ENCODE measurements around the gene MPDU1.

The MPDU1 gene

GRCh38 chr17:7632492-7632894 lies 48.8 kb downstream of the MPDU1 start:
- Histone ChIP-seq H3K27me3 (ENCODE audit: insufficient read depth, low read length, poor library complexity) (no peaks in the 10 kb centered on the region), H3K36me3 (ENCODE audit: insufficient read depth, low read length) (no peaks in the 10 kb centered on the region), H4K20me1 (ENCODE audit: insufficient read depth, low read length) (no peaks in the 10 kb centered on the region; the same call in 1 of the 2 replicates), H3K9ac (ENCODE audit: low read depth, low read length) (no peak overlapping the region), H3K4me1 (ENCODE audit: insufficient read depth, low read length) (peaks cover 9% of the 10 kb centered on the region), H3K4me3 (ENCODE audit: low read depth in 1 of 2, low read length in 2 of 2) (no peak overlapping the region), H3K4me2 (ENCODE audit: insufficient read depth, low read length) (no peak overlapping the region), H3K27ac (ENCODE audit: low read length) (no peak overlapping the region), H3K9me3 (ENCODE audit: insufficient read depth, low read length, severe bottlenecking) (no peaks in the 10 kb centered on the region), H2AFZ (ENCODE audit: low read depth, low read length) (no peak overlapping the region), H3K79me2 (ENCODE audit: insufficient read depth, low read length) (no peaks in the 10 kb centered on the region)
- DNase-seq (peak; percentile 36), ATAC-seq (ENCODE audit: insufficient read depth, low read depth) (no peak; the same call in 2 of the 3 replicates)
- TF ChIP-seq, protein P1, sequence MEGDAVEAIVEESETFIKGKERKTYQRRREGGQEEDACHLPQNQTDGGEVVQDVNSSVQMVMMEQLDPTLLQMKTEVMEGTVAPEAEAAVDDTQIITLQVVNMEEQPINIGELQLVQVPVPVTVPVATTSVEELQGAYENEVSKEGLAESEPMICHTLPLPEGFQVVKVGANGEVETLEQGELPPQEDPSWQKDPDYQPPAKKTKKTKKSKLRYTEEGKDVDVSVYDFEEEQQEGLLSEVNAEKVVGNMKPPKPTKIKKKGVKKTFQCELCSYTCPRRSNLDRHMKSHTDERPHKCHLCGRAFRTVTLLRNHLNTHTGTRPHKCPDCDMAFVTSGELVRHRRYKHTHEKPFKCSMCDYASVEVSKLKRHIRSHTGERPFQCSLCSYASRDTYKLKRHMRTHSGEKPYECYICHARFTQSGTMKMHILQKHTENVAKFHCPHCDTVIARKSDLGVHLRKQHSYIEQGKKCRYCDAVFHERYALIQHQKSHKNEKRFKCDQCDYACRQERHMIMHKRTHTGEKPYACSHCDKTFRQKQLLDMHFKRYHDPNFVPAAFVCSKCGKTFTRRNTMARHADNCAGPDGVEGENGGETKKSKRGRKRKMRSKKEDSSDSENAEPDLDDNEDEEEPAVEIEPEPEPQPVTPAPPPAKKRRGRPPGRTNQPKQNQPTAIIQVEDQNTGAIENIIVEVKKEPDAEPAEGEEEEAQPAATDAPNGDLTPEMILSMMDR (IDR thresholded peaks at IDR 0.05; ENCODE audit: borderline replicate concordance, extremely low read depth, low read length, poor library complexity, severe bottlenecking), result peak; percentile 69
- TF ChIP-seq EZH2 (IDR thresholded peaks at IDR 0.05; ENCODE audit: borderline replicate concordance, low read depth, low read length, severe bottlenecking), result no peak

GRCh38 chr17:7633093-7633492 lies 49.4 kb downstream of the MPDU1 start:
- DNase-seq, result no peak
- no peak overlapping the region for H3K4me3 ChIP-seq (ENCODE audit: low read depth in 1 of 2, low read length in 2 of 2)
- H3K4me1 ChIP-seq (ENCODE audit: insufficient read depth, low read length), result peaks cover 5% of the 10 kb centered on the region; the same call in 1 of the 2 replicates
- no peak for TF ChIP-seq EZH2 (IDR thresholded peaks at IDR 0.05; ENCODE audit: borderline replicate concordance, low read depth, low read length, severe bottlenecking)
- TF ChIP-seq, protein P1 (IDR thresholded peaks at IDR 0.05; ENCODE audit: borderline replicate concordance, extremely low read depth, low read length, poor library complexity, severe bottlenecking), result peak; percentile 6
- no peaks in the 10 kb centered on the region for H3K9me3 ChIP-seq (ENCODE audit: insufficient read depth, low read length, severe bottlenecking)
- no peaks in the 10 kb centered on the region for H3K27me3 ChIP-seq (ENCODE audit: insufficient read depth, low read length, poor library complexity)
- H3K4me2 ChIP-seq (ENCODE audit: insufficient read depth, low read length), result no peak overlapping the region
- no peak overlapping the region for H2AFZ ChIP-seq (ENCODE audit: low read depth, low read length)
- H3K27ac ChIP-seq (ENCODE audit: low read length), result no peak overlapping the region
- ATAC-seq (ENCODE audit: insufficient read depth, low read depth), result no peak
- H3K36me3 ChIP-seq (ENCODE audit: insufficient read depth, low read length), result no peaks in the 10 kb centered on the region
- H4K20me1 ChIP-seq (ENCODE audit: insufficient read depth, low read length), result no peaks in the 10 kb centered on the region; the same call in 1 of the 2 replicates
- no peak overlapping the region for H3K9ac ChIP-seq (ENCODE audit: low read depth, low read length)
- no peaks in the 10 kb centered on the region for H3K79me2 ChIP-seq (ENCODE audit: insufficient read depth, low read length)

DNA sequence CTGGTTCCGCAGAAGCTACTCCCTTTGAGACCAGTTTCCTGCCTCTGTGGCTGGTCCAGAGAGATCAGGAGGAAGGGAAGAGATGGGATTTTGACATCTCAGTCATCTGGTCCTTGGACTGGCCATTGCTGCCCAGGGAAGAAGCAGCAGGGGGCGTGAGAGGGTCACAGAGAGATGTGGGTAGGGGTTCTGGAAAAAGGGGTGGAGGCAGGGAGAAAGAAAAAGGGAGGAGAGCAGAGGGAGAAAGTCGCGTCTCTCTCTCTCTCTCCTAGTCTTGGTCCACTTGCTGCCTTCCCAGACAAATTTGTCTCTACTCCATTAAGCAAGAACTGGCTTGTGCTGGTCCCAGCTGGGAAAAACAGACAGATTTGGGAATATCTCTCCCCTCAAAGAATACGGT lies 50.7 kb downstream of the MPDU1 start:
- TF ChIP-seq, protein P1 (IDR thresholded peaks at IDR 0.05; ENCODE audit: borderline replicate concordance, extremely low read depth, low read length, poor library complexity, severe bottlenecking), result peak; percentile 51
- no peak for TF ChIP-seq EZH2 (IDR thresholded peaks at IDR 0.05; ENCODE audit: borderline replicate concordance, low read depth, low read length, severe bottlenecking)

DNA sequence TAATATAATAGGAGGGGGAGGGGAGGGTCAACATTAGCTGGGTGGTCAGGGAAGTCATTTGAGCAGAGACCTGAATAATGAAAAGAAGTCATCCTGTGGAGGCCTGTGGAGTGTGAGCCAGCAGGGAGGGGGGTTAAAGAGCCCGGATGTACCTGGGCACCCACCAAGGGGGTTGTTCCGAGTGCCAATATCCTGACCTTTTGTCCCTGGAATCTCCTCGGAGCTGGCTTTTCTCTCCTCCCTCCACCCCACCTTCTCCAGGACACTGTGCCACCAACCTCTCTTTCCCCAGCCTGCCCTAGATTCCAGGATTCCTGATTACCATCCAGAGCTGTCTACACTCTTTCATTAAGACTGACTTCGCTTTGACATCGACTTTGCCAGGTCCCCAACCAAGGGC lies 52.5 kb downstream of the MPDU1 start:
- H3K4me1 ChIP-seq (ENCODE audit: insufficient read depth, low read length), result no peaks in the 10 kb centered on the region
- no peak for ATAC-seq (ENCODE audit: insufficient read depth, low read depth)
- no peak overlapping the region for H2AFZ ChIP-seq (ENCODE audit: low read depth, low read length)
- no peaks in the 10 kb centered on the region for H3K27me3 ChIP-seq (ENCODE audit: insufficient read depth, low read length, poor library complexity)
- H3K9ac ChIP-seq (ENCODE audit: low read depth, low read length), result no peak overlapping the region
- H3K4me2 ChIP-seq (ENCODE audit: insufficient read depth, low read length), result no peak overlapping the region
- H3K79me2 ChIP-seq (ENCODE audit: insufficient read depth, low read length), result no peaks in the 10 kb centered on the region
- no peaks in the 10 kb centered on the region for H4K20me1 ChIP-seq (ENCODE audit: insufficient read depth, low read length)
- DNase-seq, result no peak
- no peak overlapping the region for H3K4me3 ChIP-seq (ENCODE audit: low read depth in 1 of 2, low read length in 2 of 2)
- TF ChIP-seq, protein P1 (IDR thresholded peaks at IDR 0.05; ENCODE audit: borderline replicate concordance, extremely low read depth, low read length, poor library complexity, severe bottlenecking), result no peak
- no peak for TF ChIP-seq EZH2 (IDR thresholded peaks at IDR 0.05; ENCODE audit: borderline replicate concordance, low read depth, low read length, severe bottlenecking)
- no peaks in the 10 kb centered on the region for H3K36me3 ChIP-seq (ENCODE audit: insufficient read depth, low read length)
- H3K9me3 ChIP-seq (ENCODE audit: insufficient read depth, low read length, severe bottlenecking), result no peaks in the 10 kb centered on the region
- H3K27ac ChIP-seq (ENCODE audit: low read length), result no peak overlapping the region

More for the DNA sequence above, 50.7 kb downstream of the MPDU1 start:
- Histone ChIP-seq H3K79me2 (ENCODE audit: insufficient read depth, low read length) (no peaks in the 10 kb centered on the region), H3K4me3 (ENCODE audit: low read depth in 1 of 2, low read length in 2 of 2) (no peak overlapping the region), H3K9me3 (ENCODE audit: insufficient read depth, low read length, severe bottlenecking) (no peaks in the 10 kb centered on the region), H4K20me1 (ENCODE audit: insufficient read depth, low read length) (no peaks in the 10 kb centered on the region; the same call in 1 of the 2 replicates), H3K9ac (ENCODE audit: low read depth, low read length) (no peak overlapping the region), H3K36me3 (ENCODE audit: insufficient read depth, low read length) (no peaks in the 10 kb centered on the region), H3K4me1 (ENCODE audit: insufficient read depth, low read length) (no peaks in the 10 kb centered on the region), H3K27me3 (ENCODE audit: insufficient read depth, low read length, poor library complexity) (no peaks in the 10 kb centered on the region), H3K27ac (ENCODE audit: low read length) (no peak overlapping the region), H2AFZ (ENCODE audit: low read depth, low read length) (no peak overlapping the region), H3K4me2 (ENCODE audit: insufficient read depth, low read length) (no peak overlapping the region)
- DNase-seq, result peak; percentile 37
- ATAC-seq (ENCODE audit: insufficient read depth, low read depth), result no peak

Measured in DND-41 (cell line).